ENCODE measurements around the gene SLC1A1. TPM values are rescaled to one million over a fixed set of nuclear protein-coding genes. Genes with fewer than 3 reads are reported as not detected.
A peak's percentile ranks its signal among the peaks of the same experiment; 100 is the strongest.

Gene SLC1A1
- total and polyA plus RNA-seq, 11 donors, result 1.0 to 4.6 (median 1.9) TPM

DNA sequence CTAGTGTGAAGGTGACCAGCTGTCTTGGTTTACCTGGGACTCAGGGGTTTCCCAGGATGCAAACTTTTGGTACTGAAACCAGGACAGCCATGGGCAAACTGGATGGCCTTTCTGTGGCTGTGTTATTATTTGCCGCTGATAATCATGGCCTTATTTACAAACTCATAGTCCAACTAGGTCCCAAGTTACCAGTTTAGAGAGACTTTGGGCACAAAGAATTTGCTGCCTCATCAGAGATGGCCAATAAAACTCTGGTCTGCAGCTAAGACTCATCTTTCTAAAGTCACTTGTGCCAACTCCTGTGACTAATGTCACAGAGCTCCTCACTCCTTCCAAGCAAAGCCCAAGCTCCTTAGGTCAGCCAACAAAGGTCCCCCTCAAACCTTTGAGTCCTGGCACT is 124.4 kb downstream of the SLC1A1 start:
- Histone ChIP-seq H3K4me1 (no peaks in the 10 kb centered on the region), H3K9me3 (no peaks in the 10 kb centered on the region), H3K27ac (no peak overlapping the region), H3K36me3 (peaks cover 0 to 3% (median 0%) of the 10 kb centered on the region in 9 donors), H3K27me3 (no peaks in the 10 kb centered on the region), H3K4me3 (no peak overlapping the region)
- TF ChIP-seq POLR2A (IDR thresholded peaks at IDR 0.05), result no peak
- TF ChIP-seq, protein P1, sequence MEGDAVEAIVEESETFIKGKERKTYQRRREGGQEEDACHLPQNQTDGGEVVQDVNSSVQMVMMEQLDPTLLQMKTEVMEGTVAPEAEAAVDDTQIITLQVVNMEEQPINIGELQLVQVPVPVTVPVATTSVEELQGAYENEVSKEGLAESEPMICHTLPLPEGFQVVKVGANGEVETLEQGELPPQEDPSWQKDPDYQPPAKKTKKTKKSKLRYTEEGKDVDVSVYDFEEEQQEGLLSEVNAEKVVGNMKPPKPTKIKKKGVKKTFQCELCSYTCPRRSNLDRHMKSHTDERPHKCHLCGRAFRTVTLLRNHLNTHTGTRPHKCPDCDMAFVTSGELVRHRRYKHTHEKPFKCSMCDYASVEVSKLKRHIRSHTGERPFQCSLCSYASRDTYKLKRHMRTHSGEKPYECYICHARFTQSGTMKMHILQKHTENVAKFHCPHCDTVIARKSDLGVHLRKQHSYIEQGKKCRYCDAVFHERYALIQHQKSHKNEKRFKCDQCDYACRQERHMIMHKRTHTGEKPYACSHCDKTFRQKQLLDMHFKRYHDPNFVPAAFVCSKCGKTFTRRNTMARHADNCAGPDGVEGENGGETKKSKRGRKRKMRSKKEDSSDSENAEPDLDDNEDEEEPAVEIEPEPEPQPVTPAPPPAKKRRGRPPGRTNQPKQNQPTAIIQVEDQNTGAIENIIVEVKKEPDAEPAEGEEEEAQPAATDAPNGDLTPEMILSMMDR (IDR thresholded peaks at IDR 0.05), result no peak
- DNase-seq (no peak), ATAC-seq (no peak)
- WGBS, 4 donors, result 93 to 100% (median 98%) methylated on average over 1 of the region's 1 CpG
- intact Hi-C loops (cut with DNase I), result no loop called here

DNA sequence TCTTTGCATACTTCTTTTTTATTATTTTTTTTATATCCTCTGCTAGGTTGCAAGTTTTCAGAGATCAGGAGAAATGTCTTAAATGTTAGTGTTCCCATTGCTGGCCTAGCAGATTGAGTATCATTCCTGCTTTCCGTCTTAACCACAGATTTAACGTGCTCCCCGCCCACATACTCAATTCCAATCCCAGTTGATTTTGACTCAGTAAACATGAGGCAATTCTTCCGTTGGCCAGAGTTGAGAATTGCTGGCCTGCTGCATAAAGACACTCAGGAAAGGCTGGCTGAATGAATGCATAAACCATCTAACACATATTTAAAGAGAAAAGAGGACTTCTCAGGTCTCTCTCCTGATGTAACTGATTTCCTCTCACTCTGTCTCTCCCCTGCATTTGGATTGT is 125.0 kb downstream of the SLC1A1 start:
- peak in 1 of 4 donors; percentile 53 for ATAC-seq
- no peak for TF ChIP-seq POLR2A (IDR thresholded peaks at IDR 0.05)
- TF ChIP-seq, protein P1 (IDR thresholded peaks at IDR 0.05), result no peak
- Histone ChIP-seq H3K36me3 (peaks cover 0 to 5% (median 0%) of the 10 kb centered on the region in 9 donors), H3K9me3 (no peaks in the 10 kb centered on the region), H3K4me3 (no peak overlapping the region), H3K27me3 (no peaks in the 10 kb centered on the region), H3K27ac (no peak overlapping the region), H3K4me1 (no peaks in the 10 kb centered on the region)
- DNase-seq, result peak in 1 of 5 donors; percentile 12
- intact Hi-C loops (cut with DNase I), result no loop called here
- 68 to 77% (median 73%) methylated on average over 4 of the region's 4 CpGs for WGBS, 4 donors

DNA sequence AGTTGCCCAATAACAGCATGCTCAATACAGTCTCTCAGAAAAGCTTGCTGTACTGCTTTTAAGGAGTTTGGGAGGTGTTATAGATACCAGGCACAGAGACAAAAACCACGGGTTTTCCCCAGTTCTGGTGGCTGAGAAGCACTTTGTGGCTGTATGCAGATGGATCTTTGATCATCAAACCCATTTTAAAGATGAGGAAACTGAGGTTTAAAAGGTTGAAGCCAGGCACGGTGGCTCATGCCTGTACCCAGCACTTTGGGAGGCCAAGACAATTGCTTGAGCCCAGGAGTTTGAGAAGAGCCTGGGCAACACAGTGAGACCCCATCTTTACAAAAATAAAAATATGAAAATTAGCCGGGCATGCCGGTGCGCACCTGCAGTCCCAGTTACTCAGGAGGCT is 125.5 kb downstream of the SLC1A1 start:
- Histone ChIP-seq H3K4me1 (no peaks in the 10 kb centered on the region), H3K27me3 (no peaks in the 10 kb centered on the region), H3K27ac (no peak overlapping the region), H3K4me3 (no peak overlapping the region), H3K36me3 (peaks cover 0 to 5% (median 0%) of the 10 kb centered on the region in 9 donors), H3K9me3 (no peaks in the 10 kb centered on the region)
- ATAC-seq (no peak), DNase-seq (no peak)
- intact Hi-C loops (cut with DNase I), result no loop called here
- 86 to 96% (median 90%) methylated on average over 5 of the region's 5 CpGs for WGBS, 4 donors
- TF ChIP-seq, protein P1 (IDR thresholded peaks at IDR 0.05), result no peak
- TF ChIP-seq POLR2A (IDR thresholded peaks at IDR 0.05), result no peak

DNA sequence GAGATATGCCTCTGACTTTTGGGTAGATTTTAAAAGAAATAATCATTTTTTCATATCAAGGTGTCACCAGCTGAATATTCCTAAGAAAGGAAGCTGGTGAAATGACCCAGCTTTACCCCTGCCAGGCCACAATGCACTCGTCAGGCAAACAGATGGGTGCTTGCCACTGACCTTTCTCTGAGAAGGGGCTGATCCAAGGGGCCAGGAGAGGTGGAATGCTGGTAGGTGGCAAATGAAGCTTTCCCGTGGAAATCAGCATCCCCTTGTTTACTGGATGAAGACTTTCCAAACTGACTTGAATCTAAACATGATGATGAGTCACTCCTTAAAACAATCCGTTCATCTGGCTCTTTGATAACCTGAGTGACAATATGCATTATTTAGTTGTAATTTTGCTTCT is 127.5 kb downstream of the SLC1A1 start:
- H3K36me3 ChIP-seq, result peaks cover 0 to 10% (median 0%) of the 10 kb centered on the region in 9 donors
- intact Hi-C loops (cut with DNase I), result no loop called here
- no peak overlapping the region for H3K4me3 ChIP-seq
- WGBS, 4 donors, result 61 to 76% (median 69%) methylated on average over 3 of the region's 3 CpGs
- H3K27ac ChIP-seq, result no peak overlapping the region
- H3K4me1 ChIP-seq, result no peaks in the 10 kb centered on the region
- no peak for DNase-seq
- ATAC-seq, result no peak
- TF ChIP-seq, protein P1 (IDR thresholded peaks at IDR 0.05), result no peak
- TF ChIP-seq POLR2A (IDR thresholded peaks at IDR 0.05), result no peak
- no peaks in the 10 kb centered on the region for H3K27me3 ChIP-seq
- no peaks in the 10 kb centered on the region for H3K9me3 ChIP-seq

Data from heart left ventricle (tissue), 16 donors.